ENCODE results near the gene TMEM169.
"Not testable (repeated sequence)": the region's sequence is repeated elsewhere in the genome, so short reads cannot be mapped to it uniquely, and the experiment has no call there.

Gene TMEM169

DNA sequence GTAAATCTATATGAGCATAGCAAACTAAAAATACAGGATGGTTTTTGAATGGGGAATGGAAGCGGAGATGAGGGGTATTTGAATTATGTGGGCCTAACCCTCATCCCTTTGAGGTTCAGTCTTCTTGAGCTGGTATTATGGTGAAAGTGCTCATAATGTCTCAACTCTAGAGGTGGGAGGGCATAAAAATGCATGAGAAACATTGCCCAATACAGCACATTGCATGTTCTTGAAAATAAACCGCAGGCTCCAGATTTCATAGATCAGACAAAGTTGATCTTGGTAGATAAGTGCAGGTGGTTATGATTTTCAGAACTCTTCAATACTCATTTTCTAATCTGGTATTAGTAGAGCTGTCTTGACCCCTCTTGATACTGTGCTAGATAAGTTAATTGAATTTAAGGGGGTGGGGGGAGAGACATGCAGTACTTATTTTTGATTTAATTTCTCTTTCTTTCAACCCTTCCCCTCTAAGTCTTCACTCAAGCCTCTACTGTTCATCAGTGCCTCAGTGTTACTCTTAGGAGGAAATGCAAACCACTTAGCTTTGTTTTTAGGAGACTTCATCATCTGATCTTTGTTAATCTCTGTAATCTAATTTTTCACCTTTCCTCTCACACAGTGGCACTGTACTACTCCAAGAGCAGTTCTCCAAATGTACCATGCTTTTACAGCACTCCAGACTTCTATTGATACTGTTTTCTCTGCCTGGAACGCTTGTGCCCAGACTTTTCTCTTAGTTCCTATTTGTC is 49.6 kb downstream of the TMEM169 start:
- no peak for DNase-seq (ENCODE audit: low spot score)

DNA sequence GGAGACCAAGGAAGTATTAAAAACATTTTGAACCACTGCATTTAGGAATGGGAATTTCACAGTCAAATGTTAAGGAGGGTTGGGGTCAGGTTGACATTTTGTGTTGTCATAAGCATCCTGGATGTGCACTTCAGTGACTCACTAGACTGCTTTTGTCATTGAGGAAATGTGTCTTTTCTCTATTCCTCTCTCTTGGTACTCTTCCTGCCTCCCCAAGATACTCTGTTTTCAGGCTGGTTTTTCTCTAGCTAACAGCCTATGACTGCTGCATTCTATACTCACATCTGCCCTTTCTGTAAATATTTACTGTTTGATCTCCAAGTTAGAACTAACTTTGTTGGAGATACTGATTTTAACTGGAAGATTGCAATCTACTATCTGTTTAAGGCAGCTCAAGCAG is 50.9 kb downstream of the TMEM169 start:
- no peak for DNase-seq (ENCODE audit: low spot score)

DNA sequence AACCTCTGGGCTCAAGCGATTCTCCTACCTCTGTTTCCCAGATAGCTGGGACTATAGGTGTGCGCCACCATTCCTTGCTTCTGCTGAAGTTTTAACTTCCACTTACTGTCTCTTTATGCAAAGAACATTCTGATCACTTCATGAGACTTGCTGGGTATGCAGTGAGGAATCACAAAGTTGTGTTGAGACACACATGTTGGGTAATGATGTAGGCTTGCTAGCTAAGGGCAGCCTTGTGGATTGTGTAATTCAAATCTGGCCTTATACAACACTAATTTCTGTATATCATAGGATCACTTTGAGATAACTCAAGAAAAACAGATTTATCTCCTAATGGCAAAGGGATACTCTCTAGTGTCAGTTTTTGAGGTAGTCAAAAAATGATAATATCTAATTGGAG is 51.7 kb downstream of the TMEM169 start:
- DNase-seq (ENCODE audit: low spot score), result no peak

DNA sequence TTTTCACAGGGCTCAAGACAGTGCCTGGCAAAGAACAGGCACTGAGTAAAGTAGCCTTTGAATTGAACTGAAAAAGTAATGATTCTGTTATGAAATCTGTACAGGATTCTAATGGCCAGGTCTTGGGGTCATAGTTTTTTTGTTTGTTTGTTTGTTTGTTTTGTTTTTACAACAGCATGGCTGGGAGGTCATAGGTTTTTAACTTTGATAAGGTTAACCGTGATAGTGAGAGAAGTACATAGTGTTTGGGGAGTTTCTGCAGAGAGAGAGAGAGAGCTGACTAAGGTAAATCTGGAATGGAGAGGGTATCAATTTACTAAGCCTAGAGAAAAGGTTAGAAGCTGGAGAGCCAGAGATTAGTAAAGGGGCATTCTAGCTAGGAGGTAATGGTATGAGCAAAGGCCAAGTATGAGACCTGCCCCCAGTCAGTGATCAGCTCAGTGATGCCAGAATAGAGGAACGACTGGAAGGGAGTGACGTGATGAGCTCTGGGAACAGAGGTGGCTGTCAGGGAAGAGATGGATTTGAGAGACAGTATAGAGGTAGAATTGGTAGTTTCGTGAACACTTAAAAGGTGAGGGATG is 53.3 kb downstream of the TMEM169 start:
- DNase-seq (ENCODE audit: low spot score), result no peak

DNA sequence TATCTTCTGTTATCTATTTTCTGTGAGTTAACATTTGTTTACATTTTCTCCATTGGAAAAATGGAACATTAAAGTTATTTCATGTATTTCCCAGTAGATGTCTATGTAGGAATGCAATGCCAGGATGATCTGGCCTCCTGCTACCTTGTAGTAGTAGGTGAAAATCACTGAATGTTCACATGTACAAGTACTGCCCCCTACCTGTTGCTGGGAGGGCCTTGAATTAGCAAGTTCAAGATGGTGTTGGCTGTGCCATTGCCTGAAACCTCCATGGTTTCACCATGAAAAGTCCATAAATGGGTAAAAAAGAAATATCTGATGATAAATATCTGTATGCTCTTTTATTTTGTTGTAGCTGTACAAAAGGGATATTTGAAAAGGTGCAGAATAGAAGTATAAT is 58.2 kb downstream of the TMEM169 start:
- DNase-seq (ENCODE audit: low spot score), result peak; percentile 41

DNA sequence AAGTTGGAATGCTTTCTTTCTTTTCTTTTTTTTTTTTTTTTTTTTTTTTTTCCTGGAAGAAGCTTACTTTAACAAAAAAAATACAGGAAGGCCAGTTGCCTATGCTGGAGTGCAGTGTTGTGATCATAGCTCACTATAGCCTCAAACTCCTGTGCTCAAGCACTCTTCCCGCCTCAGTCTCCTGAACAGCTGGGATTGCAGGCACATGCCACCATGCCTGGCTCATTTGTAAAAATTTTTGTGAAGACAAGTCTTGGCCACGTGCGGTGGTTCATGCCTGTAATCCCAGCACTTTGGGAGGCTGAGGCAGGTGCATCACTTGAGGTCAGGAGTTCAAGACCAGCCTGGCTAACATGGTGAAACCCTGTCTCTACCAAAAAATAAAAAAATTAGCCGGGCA is 59.8 kb downstream of the TMEM169 start:
- not testable (repeated sequence) for DNase-seq (ENCODE audit: low spot score)

DNA sequence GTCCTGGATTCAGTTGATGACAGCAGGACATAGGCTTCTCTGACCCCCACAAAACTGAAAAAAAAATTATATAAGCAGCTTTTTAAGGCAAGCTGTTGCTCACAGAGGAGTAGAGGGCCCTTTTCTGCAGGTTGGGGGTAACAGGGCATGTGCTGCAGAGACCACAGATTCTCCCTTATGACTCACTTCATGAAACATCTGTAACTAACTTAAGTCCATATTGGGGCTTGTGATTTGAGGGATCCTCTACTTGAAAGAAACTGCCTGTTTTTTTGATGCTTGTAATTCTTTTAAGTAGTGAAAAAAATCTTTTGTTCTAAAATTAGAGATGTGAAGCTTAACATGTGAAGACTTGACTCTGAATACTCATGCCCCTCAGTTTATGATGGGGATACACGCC is 60.8 kb downstream of the TMEM169 start:
- DNase-seq (ENCODE audit: low spot score), result no peak

DNA sequence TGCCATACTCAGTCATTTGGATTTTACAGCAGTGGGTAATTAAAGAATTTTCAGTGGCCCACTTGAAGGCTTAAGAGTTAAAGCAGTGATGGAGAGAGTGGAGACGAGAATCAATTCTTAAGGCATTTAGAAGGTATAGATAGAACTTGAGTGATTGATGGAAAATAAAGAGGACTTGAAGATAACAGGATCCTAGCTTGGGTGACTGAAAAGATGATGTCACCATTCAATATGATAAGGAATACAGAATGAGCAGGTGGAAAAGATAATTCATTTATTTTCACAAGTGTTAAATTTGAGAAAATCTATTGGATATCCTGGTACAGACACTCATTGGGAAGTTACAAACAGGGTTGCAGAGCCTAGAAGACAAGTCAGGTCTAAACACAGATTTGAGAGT is 62.7 kb downstream of the TMEM169 start:
- DNase-seq (ENCODE audit: low spot score), result no peak

DNA sequence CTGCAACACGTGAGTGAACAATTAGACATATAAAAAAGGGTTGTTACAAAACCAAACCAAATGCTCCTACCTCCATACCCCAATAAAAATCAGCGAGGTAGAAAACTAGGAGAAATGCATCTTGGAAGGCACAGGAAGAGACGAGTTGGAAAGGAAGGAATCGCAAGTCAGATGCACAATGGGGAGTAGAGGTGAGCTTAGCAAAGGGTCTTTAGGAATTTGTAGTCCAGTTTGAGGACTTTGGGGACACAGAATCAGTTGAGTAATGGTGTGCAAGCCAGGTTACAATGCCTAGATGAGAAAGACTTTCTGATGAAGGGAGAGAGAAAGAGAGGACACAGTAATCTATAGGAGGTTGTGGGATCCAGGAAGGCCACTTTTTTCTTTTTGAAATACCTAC is 63.1 kb downstream of the TMEM169 start:
- DNase-seq (ENCODE audit: low spot score), result no peak

DNA sequence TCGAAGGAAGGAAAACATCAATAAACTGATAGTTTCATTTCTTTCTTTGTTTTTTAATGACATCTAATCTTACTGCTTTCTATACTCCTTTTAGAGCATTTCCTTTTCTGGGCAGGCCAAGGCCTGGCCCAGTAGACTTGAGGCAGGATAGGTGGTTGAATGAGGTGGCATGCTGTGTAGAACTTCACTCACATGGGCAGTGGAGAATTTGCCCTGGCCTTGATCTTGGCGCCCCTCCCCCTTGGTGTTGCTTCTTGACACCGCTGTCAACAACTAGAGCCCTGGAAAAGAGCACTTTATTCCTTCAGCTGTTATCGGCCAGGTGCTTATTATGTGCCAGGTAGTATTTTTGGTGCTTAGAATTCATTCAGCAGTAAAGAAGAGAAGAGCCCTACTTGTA is 64.9 kb downstream of the TMEM169 start:
- DNase-seq (ENCODE audit: low spot score), result no peak

DNA sequence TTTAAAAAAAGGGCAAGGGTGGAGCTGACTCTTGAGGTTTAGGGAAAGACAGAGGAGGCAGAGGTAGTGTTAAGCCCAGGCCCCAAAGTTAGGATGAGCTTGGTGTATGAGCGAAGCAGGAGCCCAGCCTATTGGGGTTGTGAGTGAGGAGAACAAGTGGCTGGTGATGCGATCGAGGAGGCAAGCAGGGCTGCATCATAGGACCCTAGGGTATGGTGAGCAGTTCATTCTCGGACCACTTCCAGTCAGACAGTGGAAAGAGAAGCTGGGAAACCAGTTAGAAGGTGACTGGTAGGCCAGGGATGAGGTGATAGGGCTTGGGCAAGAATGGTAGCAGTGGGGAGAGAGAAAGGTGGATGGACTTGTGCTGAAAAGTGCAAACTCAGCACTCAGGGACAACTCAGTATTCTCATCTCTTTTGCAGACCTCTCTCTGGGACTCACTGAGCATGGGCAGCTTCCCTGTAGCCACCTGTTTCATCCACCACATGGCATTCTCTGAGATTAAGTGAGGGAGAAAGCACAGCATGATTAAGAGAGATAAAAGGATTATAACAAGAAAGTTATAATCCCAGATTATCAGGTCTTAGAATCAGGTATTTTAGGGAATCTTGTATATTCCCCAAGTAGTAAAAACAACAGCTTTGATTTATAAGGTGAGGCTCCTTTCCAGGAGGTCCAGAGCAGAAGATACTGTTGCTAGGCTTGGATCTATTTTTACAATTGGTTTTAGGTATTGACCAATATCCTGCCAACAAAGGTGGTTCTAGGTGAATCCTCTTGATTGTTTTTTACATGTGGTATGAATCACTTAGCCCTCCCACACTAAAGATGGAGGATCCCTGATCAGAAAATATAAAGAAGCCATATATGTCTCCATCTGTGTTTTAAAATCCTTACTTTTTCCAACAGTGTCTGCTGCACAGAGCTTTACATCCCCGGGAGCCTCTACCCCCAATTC is 65.7 kb downstream of the TMEM169 start:
- no peak for DNase-seq (ENCODE audit: low spot score)

DNA sequence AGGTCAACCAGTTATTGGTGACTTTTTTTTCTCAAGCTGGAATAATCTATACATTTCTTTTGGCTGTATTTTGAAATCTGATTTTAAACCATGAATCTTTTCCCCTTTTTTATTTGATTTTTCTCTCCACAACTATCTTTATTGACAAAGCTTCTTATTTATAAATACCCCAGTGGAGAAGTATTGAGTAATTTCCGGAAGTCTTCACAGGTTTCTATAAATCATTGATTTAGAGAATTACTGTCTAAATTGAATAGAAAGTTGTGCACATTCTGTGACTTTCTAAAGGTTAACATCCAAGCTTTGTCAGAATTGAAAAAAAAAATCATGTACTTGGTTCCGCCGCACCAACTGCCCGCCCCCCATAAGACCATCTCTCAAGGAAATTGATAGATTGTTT is 67.3 kb downstream of the TMEM169 start:
- DNase-seq (ENCODE audit: low spot score), result no peak

DNA sequence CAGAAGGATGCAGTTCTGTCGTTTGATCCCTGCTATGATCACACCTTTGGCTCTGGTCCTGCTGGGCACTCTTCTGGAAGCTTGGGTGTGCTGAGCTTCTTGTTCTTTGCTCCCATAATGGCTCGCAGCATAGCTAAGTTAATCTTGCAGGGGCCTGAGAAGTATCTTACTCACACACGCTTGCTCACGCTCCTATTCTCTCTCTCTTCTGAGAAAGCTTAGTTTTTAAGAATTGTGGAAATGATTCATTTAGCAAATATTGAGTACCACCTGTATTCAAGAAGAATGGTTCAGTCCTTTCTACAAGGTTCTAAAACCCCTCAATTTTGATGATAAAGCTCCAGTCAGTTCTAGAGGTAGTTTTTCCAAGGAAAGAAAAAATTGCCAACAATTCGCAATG is 68.0 kb downstream of the TMEM169 start:
- DNase-seq (ENCODE audit: low spot score), result no peak

DNA sequence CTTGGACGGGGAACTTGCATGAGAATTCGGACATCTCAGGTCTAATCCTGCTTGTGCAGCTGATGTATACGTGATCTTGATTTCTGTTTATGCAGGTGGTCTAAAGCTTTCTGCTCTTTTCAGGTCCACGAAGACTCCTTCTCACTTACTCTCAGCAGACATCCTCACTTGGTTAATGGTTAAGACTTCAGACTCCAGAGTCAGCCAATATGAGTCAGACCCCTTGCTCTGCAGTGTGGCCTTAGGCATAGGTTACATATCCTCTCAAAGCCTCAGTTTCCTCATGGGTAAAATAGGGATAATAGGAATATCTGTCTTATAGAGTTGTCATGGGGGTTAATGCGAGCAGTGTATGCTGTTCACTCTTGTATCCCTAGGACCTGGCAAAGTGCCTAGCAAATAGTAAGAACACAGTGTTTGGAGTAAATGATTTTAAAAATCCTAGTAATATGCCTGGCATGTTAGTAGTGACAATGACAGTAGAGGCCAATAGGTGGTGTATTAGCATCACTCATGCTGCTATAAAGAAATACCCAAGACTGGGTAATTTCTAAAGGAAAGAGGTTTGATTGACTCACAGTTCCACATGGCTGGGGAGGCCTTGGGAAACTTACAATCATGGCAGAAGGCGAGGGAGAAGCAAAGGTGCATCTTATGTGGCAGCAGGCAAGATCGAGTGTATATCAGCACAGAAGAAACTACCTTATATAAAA is 69.8 kb downstream of the TMEM169 start:
- DNase-seq (ENCODE audit: low spot score), result no peak

Measured in hematopoietic multipotent progenitor cell treated with erythropoietin and hydrocortisone succinate and interleukin-3 and kit ligand, for 17 days (in vitro differentiated cells).